HFF-Myc (cell line): ENCODE measurements around the gene TFAP2E.

Source experiments
- DNase-seq: peaks from one replicate; pipeline ENCODE4 v3.0.0-alpha.2; 2011; ENCODE audit warnings: low read depth; ENCODE audit errors: extremely low read depth
- H3K4me3 ChIP-seq: replicated peaks from 2 replicates; pipeline ENCODE4 v1.5.1; 2011; ENCODE audit warnings: low read depth, mild to moderate bottlenecking, control low read depth, low read length
- TF ChIP-seq, protein P1 (sequence below): IDR thresholded peaks from 2 replicates; pipeline ENCODE4 v1.5.1; 2012; ENCODE audit warnings: mild to moderate bottlenecking, low read depth, low read length, control low read depth; ENCODE audit errors: missing control alignments

The TFAP2E gene

DNA sequence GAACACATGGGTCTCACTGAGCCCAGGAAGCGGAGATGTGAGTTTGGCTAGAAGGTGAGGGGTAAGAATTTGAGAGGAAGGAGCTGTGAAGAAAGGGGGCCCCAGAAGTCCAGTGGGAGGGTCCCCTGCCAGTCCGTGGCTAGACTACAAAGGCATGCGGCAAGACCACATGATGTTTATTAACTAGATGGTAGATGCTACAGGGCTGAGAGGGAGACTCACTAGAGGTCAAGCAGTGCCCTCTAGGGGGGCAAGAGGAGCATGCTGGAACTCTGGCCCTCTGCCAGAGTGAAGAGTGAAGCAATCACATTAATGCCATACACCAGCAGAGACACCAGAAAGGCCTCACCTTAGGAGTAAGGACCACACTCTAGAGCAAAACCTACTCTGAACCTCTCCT, 28.1 kb upstream of the TFAP2E start:
- no peak overlapping the region for H3K4me3 ChIP-seq
- no peak for DNase-seq
- TF ChIP-seq, protein P1, sequence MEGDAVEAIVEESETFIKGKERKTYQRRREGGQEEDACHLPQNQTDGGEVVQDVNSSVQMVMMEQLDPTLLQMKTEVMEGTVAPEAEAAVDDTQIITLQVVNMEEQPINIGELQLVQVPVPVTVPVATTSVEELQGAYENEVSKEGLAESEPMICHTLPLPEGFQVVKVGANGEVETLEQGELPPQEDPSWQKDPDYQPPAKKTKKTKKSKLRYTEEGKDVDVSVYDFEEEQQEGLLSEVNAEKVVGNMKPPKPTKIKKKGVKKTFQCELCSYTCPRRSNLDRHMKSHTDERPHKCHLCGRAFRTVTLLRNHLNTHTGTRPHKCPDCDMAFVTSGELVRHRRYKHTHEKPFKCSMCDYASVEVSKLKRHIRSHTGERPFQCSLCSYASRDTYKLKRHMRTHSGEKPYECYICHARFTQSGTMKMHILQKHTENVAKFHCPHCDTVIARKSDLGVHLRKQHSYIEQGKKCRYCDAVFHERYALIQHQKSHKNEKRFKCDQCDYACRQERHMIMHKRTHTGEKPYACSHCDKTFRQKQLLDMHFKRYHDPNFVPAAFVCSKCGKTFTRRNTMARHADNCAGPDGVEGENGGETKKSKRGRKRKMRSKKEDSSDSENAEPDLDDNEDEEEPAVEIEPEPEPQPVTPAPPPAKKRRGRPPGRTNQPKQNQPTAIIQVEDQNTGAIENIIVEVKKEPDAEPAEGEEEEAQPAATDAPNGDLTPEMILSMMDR, result peak; percentile 10

DNA sequence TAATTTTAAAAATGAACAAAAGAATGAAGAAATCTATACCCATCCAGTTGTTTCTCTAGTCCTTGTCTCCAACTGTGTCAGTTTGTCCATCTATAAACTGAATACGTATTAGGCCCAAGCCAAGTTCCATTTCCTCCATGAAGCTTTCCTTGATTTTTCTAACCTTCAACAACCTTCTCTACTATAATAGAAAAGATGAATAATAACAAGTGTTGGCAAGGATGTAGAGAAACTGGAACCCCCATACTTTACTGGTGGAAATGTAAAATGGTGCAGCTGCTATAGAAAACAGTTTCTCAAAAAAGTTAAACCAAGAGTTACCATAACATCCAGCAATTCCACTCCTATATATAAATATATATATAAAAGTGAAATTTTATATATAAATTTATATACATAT, 26.5 kb upstream of the TFAP2E start:
- no peak for DNase-seq
- TF ChIP-seq, protein P1, result no peak
- no peak overlapping the region for H3K4me3 ChIP-seq

DNA sequence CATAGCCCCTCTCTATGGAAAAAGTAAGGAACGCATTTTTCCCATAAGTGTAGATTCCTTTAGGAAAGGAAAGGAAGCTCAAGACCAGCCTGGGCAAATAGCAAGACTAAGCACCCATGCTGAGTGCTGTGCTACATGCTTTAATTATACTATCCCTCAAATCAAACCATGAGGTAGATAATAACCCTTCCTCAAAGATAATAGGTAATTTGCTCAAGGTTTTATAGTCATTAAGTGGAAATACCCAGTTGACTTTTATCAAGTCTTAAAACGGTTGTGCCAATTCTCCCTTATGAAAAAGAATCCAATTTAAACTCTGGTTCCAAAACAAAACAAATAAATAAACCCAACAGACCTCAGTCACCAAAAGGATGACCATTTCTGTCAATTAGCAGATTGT, 19.3 kb upstream of the TFAP2E start:
- TF ChIP-seq, protein P1, result no peak
- no peak overlapping the region for H3K4me3 ChIP-seq
- no peak for DNase-seq

DNA sequence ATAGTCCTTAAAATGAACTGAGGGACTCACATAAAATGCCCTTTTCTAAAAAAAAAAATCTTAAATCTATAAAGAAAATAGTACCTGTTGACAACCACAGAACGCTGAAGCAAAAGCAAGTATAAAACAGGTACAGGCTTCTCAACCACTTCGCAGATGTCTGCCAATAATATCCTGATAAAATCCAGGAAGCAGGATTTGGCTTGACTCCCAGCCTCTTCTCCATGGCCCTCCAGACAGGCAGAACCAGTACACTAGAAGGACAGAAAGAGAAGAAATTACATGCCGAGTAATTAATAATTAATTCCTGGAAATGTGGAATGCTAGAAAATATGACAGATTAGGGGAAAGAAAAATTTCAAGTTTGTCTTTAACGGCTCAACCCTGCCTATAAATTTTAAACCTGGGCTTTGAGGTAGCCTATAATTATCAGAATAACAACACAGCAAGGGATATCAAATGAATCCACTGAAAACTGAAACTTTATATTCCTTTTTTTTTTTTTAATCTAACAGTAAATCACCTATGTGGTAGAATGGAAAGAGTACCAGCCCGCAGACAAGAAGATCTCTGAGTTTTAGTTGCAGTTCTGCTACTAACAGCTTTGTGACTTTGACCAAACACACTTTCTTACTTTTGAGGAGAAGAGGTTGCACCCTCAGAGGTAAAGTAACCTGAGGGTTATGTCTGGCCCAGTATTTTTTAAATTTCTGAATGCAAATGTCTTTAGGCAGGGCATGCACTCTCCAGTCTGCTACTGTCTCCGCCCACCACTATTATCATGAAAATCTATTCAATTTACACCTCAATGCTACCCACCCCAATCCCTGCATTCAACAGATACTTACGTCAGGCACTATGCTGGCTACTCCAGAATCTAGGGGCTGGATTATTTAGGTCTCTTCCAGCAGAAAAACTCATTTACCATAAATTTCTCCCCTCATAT, 18.6 kb upstream of the TFAP2E start:
- TF ChIP-seq, protein P1, result no peak
- no peak overlapping the region for H3K4me3 ChIP-seq
- DNase-seq, result no peak

DNA sequence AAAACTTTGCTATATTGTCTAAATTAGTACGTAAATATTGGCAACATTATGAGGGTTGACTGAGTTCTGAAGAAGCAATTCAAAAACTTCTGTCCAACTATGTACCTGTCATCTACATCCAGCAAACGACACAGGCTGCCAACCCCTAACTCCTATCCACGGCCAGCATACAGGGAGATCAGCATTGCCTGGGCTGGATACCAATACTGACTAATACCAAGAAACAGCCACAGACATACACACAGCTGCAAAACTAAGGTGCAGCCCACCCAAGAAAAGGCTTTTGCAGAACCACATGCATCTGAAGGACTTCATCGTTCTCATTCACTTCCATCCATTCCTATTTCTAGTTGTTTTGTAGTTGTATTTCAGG, 17.9 kb upstream of the TFAP2E start:
- no peak for DNase-seq
- TF ChIP-seq, protein P1, result no peak
- H3K4me3 ChIP-seq, result no peak overlapping the region

DNA sequence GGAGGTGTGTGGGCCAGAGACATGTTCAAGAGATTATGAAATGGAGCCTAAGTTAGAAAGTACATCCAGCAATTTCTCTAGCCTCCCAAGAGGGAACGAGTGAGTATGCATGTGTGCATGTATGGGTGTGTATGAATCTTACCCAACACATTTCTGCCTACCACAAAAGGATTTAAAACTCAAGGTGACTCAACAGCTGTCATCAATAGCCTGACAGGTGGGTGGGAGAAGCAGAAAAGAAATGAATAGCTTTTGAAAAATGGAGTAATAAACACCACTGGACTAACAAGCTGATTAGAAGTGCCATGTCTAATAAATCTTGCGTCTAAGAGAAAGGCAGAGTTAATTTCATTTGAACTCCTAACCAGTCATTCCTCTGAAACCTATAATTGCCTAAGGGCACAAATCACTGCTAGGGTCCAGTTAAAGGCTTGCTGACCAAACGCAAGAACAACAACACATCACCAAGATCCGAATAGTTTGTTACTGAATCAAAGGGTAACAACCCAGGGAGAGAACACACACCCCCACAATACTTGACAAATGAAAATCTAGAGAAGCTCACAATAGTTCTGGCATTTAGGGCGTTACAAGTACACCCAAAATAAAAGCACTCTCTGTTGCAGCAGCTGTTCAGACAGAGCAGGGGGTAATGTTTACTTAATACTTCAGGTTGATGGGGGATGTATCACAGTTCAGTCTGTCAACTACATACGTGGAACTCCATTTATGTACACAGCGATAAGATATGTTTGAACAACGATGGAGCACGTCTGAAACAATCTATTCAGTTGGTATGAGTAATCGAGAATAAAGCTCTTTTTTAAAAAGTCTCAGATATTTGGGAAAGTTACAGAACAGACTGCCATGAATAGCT, 17.3 kb upstream of the TFAP2E start:
- peak overlapping the region; percentile 79 for H3K4me3 ChIP-seq
- TF ChIP-seq, protein P1, result no peak
- no peak for DNase-seq
